HCT116 (cell line): ENCODE measurements around the gene GRIK5. TPM values are rescaled to one million over a fixed set of nuclear protein-coding genes. Genes with fewer than 3 reads are reported as not detected.

Experiments used
- ATAC-seq: fragments of 200-7000 bp; cut with Tn5 transposase; 2 replicates; pipeline ENCODE4 v1.9.1; 2020; ENCODE audit warnings: mild to moderate bottlenecking, moderate library complexity
- BruUV-seq: library from RNA; stranded (reverse); fragments of 400-500 nt; replicated peaks from 2 replicates; lab custom pipeline; 2021; lab: Mats Ljungman, UMichigan
- CTCF ChIA-PET: fragments of 300-600 bp; sonication (Branson Sonifier 250); formaldehyde crosslinking; loops from one replicate; lab custom pipeline; 2021; ENCODE audit warnings: antibody characterized with exemption; lab: Charles Lee
- POLR2A ChIA-PET: fragments of 300-600, 350-600 bp; sonication (Branson Sonifier 250); formaldehyde crosslinking; loops from one replicate; lab custom pipeline; 2021; ENCODE audit warnings: antibody characterized with exemption; lab: Charles Lee
- RAD21 ChIA-PET, 2 experiments: fragments of 300-600 bp; sonication (Branson Sonifier 250); formaldehyde crosslinking; loops; one replicate each; lab custom pipeline; 2023; ENCODE audit warnings: low total read pairs in 2 of 2; ENCODE audit not compliant: uncharacterized antibody in 2 of 2, unreplicated experiment in 2 of 2, low non-redundant PET in 1 of 2; lab: Charles Lee
- DNase-seq: peaks from one replicate; pipeline ENCODE4 v3.0.0-alpha.2; 2010; ENCODE audit warnings: low read depth, low spot score
- H2AFZ ChIP-seq: fragments of 200-600 bp; shearing (Covaris generic), sonication (generic); 2 replicates; pipeline ENCODE4 v1.6.1; 2017; ENCODE audit warnings: low read depth, mixed run types, mixed read lengths, antibody characterized with exemption, low read length; ENCODE audit not compliant: poor library complexity, severe bottlenecking
- H3K27ac ChIP-seq: 2 replicates; pipeline ENCODE4 v1.5.1; 2012; ENCODE audit warnings: low read depth, low read length
- H3K27me3 ChIP-seq: fragments of 200-600 bp; sonication (generic); 2 replicates; pipeline ENCODE4 v1.6.1; 2016; ENCODE audit warnings: mixed run types, low read length, mixed read lengths; ENCODE audit not compliant: insufficient read depth
- H3K36me3 ChIP-seq, 2 experiments: fragments of 200-500 bp in 1 of 2; fragments of 200-600 bp in 1 of 2; sonication (Bioruptor generic) in 1 of 2; sonication (generic) in 1 of 2; 2 replicates each; pipeline versions ENCODE4 v1.5.1 to v1.6.1; 2014 to 2016; ENCODE audit warnings: low read length in 2 of 2, inconsistent platforms in 1 of 2, mixed read lengths in 1 of 2, mixed run types in 1 of 2; ENCODE audit not compliant: insufficient read depth in 2 of 2, control insufficient read depth in 1 of 2
- H3K4me1 ChIP-seq, 2 experiments: fragments of 200-600 bp in 1 of 2; sonication (generic) in 1 of 2; 2 replicates each; pipeline versions ENCODE4 v1.5.1 to v1.6.1; 2012 to 2017; ENCODE audit warnings: low read length in 2 of 2, inconsistent platforms in 1 of 2, mild to moderate bottlenecking in 1 of 2, mixed read lengths in 1 of 2, mixed run types in 1 of 2, moderate library complexity in 1 of 2; ENCODE audit not compliant: insufficient read depth in 2 of 2, control insufficient read depth in 1 of 2
- H3K4me2 ChIP-seq: fragments of 200-600 bp; sonication (generic); 2 replicates; pipeline ENCODE4 v1.6.1; 2017; ENCODE audit warnings: mixed run types, low read length, mixed read lengths
- H3K4me3 ChIP-seq, 2 experiments: fragments of 200-600 bp in 1 of 2; sonication (generic) in 1 of 2; replicated peaks in 1 of 2; 2 replicates each; pipeline ENCODE4 v1.5.1; 2011 to 2016; ENCODE audit warnings: low read length in 2 of 2, control low read depth in 1 of 2, low read depth in 1 of 2, mild to moderate bottlenecking in 1 of 2, mixed read lengths in 1 of 2, mixed run types in 1 of 2
- H3K79me2 ChIP-seq: fragments of 200-600 bp; sonication (generic); 2 replicates; pipeline ENCODE4 v1.6.1; 2017; ENCODE audit warnings: mild to moderate bottlenecking, mixed run types, low read length, moderate library complexity, mixed read lengths; ENCODE audit not compliant: insufficient read depth
- H3K9ac ChIP-seq: fragments of 200-600 bp; sonication (generic); 2 replicates; pipeline ENCODE4 v1.6.1; 2016; ENCODE audit warnings: low read length, mixed read lengths
- H3K9me2 ChIP-seq: fragments of 200-600 bp; sonication (generic), shearing (Covaris generic); 2 replicates; pipeline ENCODE4 v1.6.1; 2017; ENCODE audit warnings: mixed run types, mild to moderate bottlenecking, moderate library complexity; ENCODE audit not compliant: insufficient read depth
- H3K9me3 ChIP-seq, 2 experiments: fragments of 200-500 bp in 1 of 2; fragments of 200-600 bp in 1 of 2; sonication (Bioruptor generic) in 1 of 2; sonication (generic) in 1 of 2; 2 replicates each; pipeline ENCODE4 v1.6.1; 2014 to 2017; ENCODE audit warnings: low read length in 2 of 2, mixed read lengths in 2 of 2, inconsistent platforms in 1 of 2, low read depth in 1 of 2, mild to moderate bottlenecking in 1 of 2, mixed run types in 1 of 2, moderate library complexity in 1 of 2; ENCODE audit not compliant: control insufficient read depth in 1 of 2, insufficient read depth in 1 of 2
- H4K20me1 ChIP-seq: fragments of 200-600 bp; sonication (generic), shearing (Covaris generic); 2 replicates; pipeline ENCODE4 v1.6.1; 2017; ENCODE audit warnings: mixed run types, mild to moderate bottlenecking, moderate library complexity; ENCODE audit not compliant: insufficient read depth
- CBX3 ChIP-seq: IDR thresholded peaks from 2 replicates; pipeline ENCODE4 v1.6.1; 2012; ENCODE audit warnings: low read depth
- CEBPB ChIP-seq: IDR thresholded peaks from 2 replicates; pipeline ENCODE4 v1.6.1; 2012; ENCODE audit warnings: low read depth
- EGR1 ChIP-seq: IDR thresholded peaks from 2 replicates; pipeline ENCODE4 v1.6.1; 2012; ENCODE audit warnings: low read depth
- ELF1 ChIP-seq: IDR thresholded peaks from 2 replicates; pipeline ENCODE4 v1.6.1; 2012; ENCODE audit warnings: low read depth, borderline replicate concordance
- EZH2phosphoT487 ChIP-seq: fragments of 200-600 bp; IDR thresholded peaks from 2 replicates; pipeline ENCODE4 v1.6.1; 2018; ENCODE audit warnings: antibody characterized with exemption, borderline replicate concordance
- JUND ChIP-seq: IDR thresholded peaks from 2 replicates; pipeline ENCODE4 v1.6.1; 2012
- MAX ChIP-seq: IDR thresholded peaks from 2 replicates; pipeline ENCODE4 v1.6.1; 2012
- POLR2A ChIP-seq: IDR thresholded peaks from 2 replicates; pipeline ENCODE4 v1.7.0; 2011; ENCODE audit warnings: borderline replicate concordance; ENCODE audit not compliant: insufficient read depth, insufficient read length; ENCODE audit errors: extremely low read depth
- POLR2AphosphoS5 ChIP-seq: IDR thresholded peaks from 2 replicates; pipeline ENCODE4 v1.6.1; 2011; ENCODE audit warnings: mild to moderate bottlenecking, low read depth, low read length, moderate library complexity
- REST ChIP-seq: IDR thresholded peaks from 2 replicates; pipeline ENCODE4 v1.6.1; 2012; ENCODE audit warnings: low read depth
- SIN3A ChIP-seq: IDR thresholded peaks from 2 replicates; pipeline ENCODE4 v1.6.1; 2012; ENCODE audit warnings: low read depth
- SP1 ChIP-seq: IDR thresholded peaks from 2 replicates; pipeline ENCODE4 v1.6.1; 2012; ENCODE audit warnings: low read depth
- SRF ChIP-seq: IDR thresholded peaks from 2 replicates; pipeline ENCODE4 v1.6.1; 2012; ENCODE audit warnings: low read depth
- YY1 ChIP-seq: IDR thresholded peaks from 2 replicates; pipeline ENCODE4 v1.6.1; 2011; ENCODE audit warnings: low read length, low read depth, moderate library complexity, mild to moderate bottlenecking; ENCODE audit not compliant: insufficient replicate concordance; ENCODE audit errors: extremely low read depth
- ZBTB33 ChIP-seq: IDR thresholded peaks from 2 replicates; pipeline ENCODE4 v1.6.1; 2011; ENCODE audit warnings: mild to moderate bottlenecking, low read length, moderate library complexity; ENCODE audit not compliant: insufficient replicate concordance; ENCODE audit errors: extremely low read depth
- ZFX ChIP-seq: fragments of 450-650 bp; IDR thresholded peaks from 2 replicates; pipeline ENCODE4 v1.6.1; 2017
- ZNF274 ChIP-seq: fragments of 200-500 bp; sonication (Bioruptor generic); IDR thresholded peaks from 2 replicates; pipeline ENCODE4 v1.6.1; 2014; ENCODE audit warnings: mild to moderate bottlenecking, low read depth, low read length, inconsistent platforms
- intact Hi-C: fragments of 100-400 bp; cut with micrococcal nuclease; formaldehyde crosslinking; loops from 2 replicates; pipeline ENCODE4 v1.10.0; 2022
- total RNA-seq: library from RNA; stranded (reverse); gene quantifications from one replicate; pipeline ENCODE4 v1.2.1, GENCODE V29; 2021; ENCODE audit not compliant: unreplicated experiment

Gene GRIK5
- total RNA-seq, 1 experiment from 2014 or later = 1.7 TPM

- CTCF ChIA-PET = no interaction called here
- peaks cover 8% of the 10 kb centered on the region; the same call in 1 of the 2 replicates for H3K27me3 ChIP-seq
- no peak overlapping the region for H2AFZ ChIP-seq
- no peaks in the 10 kb centered on the region for H3K36me3 ChIP-seq
- no peaks in the 10 kb centered on the region for H3K4me1 ChIP-seq
- BruUV-seq = no TSS peak
- H3K9me3 ChIP-seq = no peaks in the 10 kb centered on the region
- no peak overlapping the region for H3K4me3 ChIP-seq
- DNase-seq (no peak), ATAC-seq (no peak)
- TF ChIP-seq SRF (no peak), POLR2AphosphoS5 (no peak), ZNF274 (no peak), EGR1 (no peak), YY1 (no peak), ZFX (no peak), SP1 (no peak), JUND (no peak), EZH2phosphoT487 (no peak), ELF1 (no peak)
- no peaks in the 10 kb centered on the region for H3K79me2 ChIP-seq
- no peak overlapping the region for H3K4me2 ChIP-seq
- POLR2A ChIA-PET = no interaction called here
- H4K20me1 ChIP-seq = no peaks in the 10 kb centered on the region
- intact Hi-C loops = no loop called here
- H3K9me2 ChIP-seq = no peaks in the 10 kb centered on the region
- RAD21 ChIA-PET = no interaction called here
- no peak overlapping the region for H3K9ac ChIP-seq
- H3K27ac ChIP-seq = no peak overlapping the region
Measured at GRCh38 chr19:42005504-42005903, 64.5 kb downstream of the GRIK5 start.

GRCh38 chr19:42003506-42004294 lies 66.3 kb downstream of the GRIK5 start:
- H3K4me2 ChIP-seq = no peak overlapping the region
- no peaks in the 10 kb centered on the region for H3K9me3 ChIP-seq
- POLR2A ChIA-PET = no interaction called here
- no peak overlapping the region for H2AFZ ChIP-seq
- peaks cover 0 to under 1% of the 10 kb centered on the region in 2 experiments; a peak in 1 of 4 replicates for H3K4me1 ChIP-seq
- ATAC-seq (no peak), DNase-seq (no peak)
- CTCF ChIA-PET = no interaction called here
- RAD21 ChIA-PET = no interaction called here
- H3K9me2 ChIP-seq = no peaks in the 10 kb centered on the region
- H3K4me3 ChIP-seq = no peak overlapping the region
- no peak overlapping the region for H3K27ac ChIP-seq
- no TSS peak for BruUV-seq
- no peak overlapping the region for H3K9ac ChIP-seq
- H4K20me1 ChIP-seq = no peaks in the 10 kb centered on the region
- H3K36me3 ChIP-seq = no peaks in the 10 kb centered on the region
- no peaks in the 10 kb centered on the region for H3K79me2 ChIP-seq
- peaks cover 20% of the 10 kb centered on the region; the same call in 1 of the 2 replicates for H3K27me3 ChIP-seq
- intact Hi-C loops = no loop called here
- no peak for TF ChIP-seq MAX
- no peak for TF ChIP-seq ZBTB33
- TF ChIP-seq REST = no peak
- TF ChIP-seq POLR2A = no peak
- no peak for TF ChIP-seq SIN3A
- no peak for TF ChIP-seq CEBPB
- no peak for TF ChIP-seq CBX3
- TF ChIP-seq ZNF274 = no peak
